ENCODE data around the gene ALPP. TPM values are rescaled to one million over a fixed set of nuclear protein-coding genes. Genes with fewer than 3 reads are reported as not detected.
A peak's percentile ranks its signal among the peaks of the same experiment; 100 is the strongest.
"Not testable (repeated sequence)": the region's sequence is repeated elsewhere in the genome, so short reads cannot be mapped to it uniquely, and the experiment has no call there.

The ALPP gene
- total RNA-seq, 1 experiment from 2014 or later, result 0.45 TPM

- Histone ChIP-seq H3K36me3 (0 out of 2 replicates have a peak, but pooled peaks cover 4% of the 10 kb centered on the region), H3K9me3 (replicated peaks) (no peaks in the 10 kb centered on the region), H3K27me3 (replicated peaks) (no peaks in the 10 kb centered on the region), H3K27ac (no peak overlapping the region), H3K4me3 (no peak overlapping the region), H3K4me1 (replicated peaks) (no peaks in the 10 kb centered on the region)
- DNase-seq (ENCODE audit: low read depth in 1 of 2, low spot score in 2 of 2), result peak in 1 of 2 experiments; percentile 33
Measured at GRCh38 chr2:232336981-232337720, 41.4 kb upstream of the ALPP start.

- not testable (repeated sequence) for H3K4me1 ChIP-seq (replicated peaks); H3K27ac ChIP-seq; H3K4me3 ChIP-seq; H3K27me3 ChIP-seq (replicated peaks); DNase-seq (ENCODE audit: low read depth in 1 of 2, low spot score in 2 of 2); H3K36me3 ChIP-seq; H3K9me3 ChIP-seq (replicated peaks)
Measured at GRCh38 chr2:232338094-232338758, 40.3 kb upstream of the ALPP start.

GRCh38 chr2:232338759-232339106 lies 39.8 kb upstream of the ALPP start:
- Histone ChIP-seq H3K4me1 (replicated peaks) (no peaks in the 10 kb centered on the region), H3K27ac (no peak overlapping the region), H3K27me3 (replicated peaks) (0 out of 2 replicates have a peak, but pooled peaks cover under 1% of the 10 kb centered on the region), H3K4me3 (no peak overlapping the region), H3K36me3 (0 out of 2 replicates have a peak, but pooled peaks cover 4% of the 10 kb centered on the region), H3K9me3 (replicated peaks) (no peaks in the 10 kb centered on the region)
- DNase-seq (ENCODE audit: low read depth in 1 of 2, low spot score in 2 of 2), result no peak

GRCh38 chr2:232339121-232340081 lies 39.1 kb upstream of the ALPP start:
- no peak for DNase-seq (ENCODE audit: low read depth in 1 of 2, low spot score in 2 of 2)
- no peak overlapping the region for H3K27ac ChIP-seq
- H3K9me3 ChIP-seq (replicated peaks), result no peaks in the 10 kb centered on the region
- peaks cover 7% of the 10 kb centered on the region; the same call in 1 of the 2 replicates for H3K27me3 ChIP-seq (replicated peaks)
- 0 out of 2 replicates have a peak, but pooled peaks cover 4% of the 10 kb centered on the region for H3K36me3 ChIP-seq
- H3K4me1 ChIP-seq (replicated peaks), result no peaks in the 10 kb centered on the region
- no peak overlapping the region for H3K4me3 ChIP-seq

GRCh38 chr2:232340171-232340935 lies 38.2 kb upstream of the ALPP start:
- Histone ChIP-seq H3K27ac (no peak overlapping the region), H3K4me3 (no peak overlapping the region), H3K36me3 (0 out of 2 replicates have a peak, but pooled peaks cover 4% of the 10 kb centered on the region), H3K9me3 (replicated peaks) (no peaks in the 10 kb centered on the region), H3K4me1 (replicated peaks) (no peaks in the 10 kb centered on the region), H3K27me3 (replicated peaks) (peaks cover 9% of the 10 kb centered on the region; the same call in 1 of the 2 replicates)
- DNase-seq (ENCODE audit: low read depth in 1 of 2, low spot score in 2 of 2), result no peak

GRCh38 chr2:232341061-232341738 lies 37.4 kb upstream of the ALPP start:
- no peak for DNase-seq (ENCODE audit: low read depth in 1 of 2, low spot score in 2 of 2)
- Histone ChIP-seq H3K36me3 (no peaks in the 10 kb centered on the region), H3K27me3 (replicated peaks) (peaks cover 9% of the 10 kb centered on the region; the same call in 1 of the 2 replicates), H3K4me1 (replicated peaks) (no peaks in the 10 kb centered on the region), H3K9me3 (replicated peaks) (no peaks in the 10 kb centered on the region), H3K27ac (no peak overlapping the region), H3K4me3 (no peak overlapping the region)

- H3K4me1 ChIP-seq (replicated peaks), result no peaks in the 10 kb centered on the region
- H3K27me3 ChIP-seq (replicated peaks), result peaks cover 9% of the 10 kb centered on the region; the same call in 1 of the 2 replicates
- H3K36me3 ChIP-seq, result no peaks in the 10 kb centered on the region
- H3K27ac ChIP-seq, result no peak overlapping the region
- H3K9me3 ChIP-seq (replicated peaks), result no peaks in the 10 kb centered on the region
- H3K4me3 ChIP-seq, result no peak overlapping the region
- no peak for DNase-seq (ENCODE audit: low read depth in 1 of 2, low spot score in 2 of 2)
Measured at GRCh38 chr2:232341739-232342126, 36.8 kb upstream of the ALPP start.

GRCh38 chr2:232342635-232343565 lies 35.7 kb upstream of the ALPP start:
- Histone ChIP-seq H3K4me1 (replicated peaks) (no peaks in the 10 kb centered on the region), H3K36me3 (no peaks in the 10 kb centered on the region), H3K9me3 (replicated peaks) (no peaks in the 10 kb centered on the region), H3K27me3 (replicated peaks) (peaks cover 11% of the 10 kb centered on the region; the same call in 1 of the 2 replicates), H3K4me3 (no peak overlapping the region), H3K27ac (no peak overlapping the region)
- DNase-seq (ENCODE audit: low read depth in 1 of 2, low spot score in 2 of 2), result no peak

- H3K27me3 ChIP-seq (replicated peaks), result peaks cover 17% of the 10 kb centered on the region; the same call in 1 of the 2 replicates
- H3K9me3 ChIP-seq (replicated peaks), result no peaks in the 10 kb centered on the region
- no peak overlapping the region for H3K27ac ChIP-seq
- H3K4me1 ChIP-seq (replicated peaks), result no peaks in the 10 kb centered on the region
- DNase-seq (ENCODE audit: low read depth in 1 of 2, low spot score in 2 of 2), result no peak
- no peaks in the 10 kb centered on the region for H3K36me3 ChIP-seq
- no peak overlapping the region for H3K4me3 ChIP-seq
Measured at GRCh38 chr2:232343821-232344220, 34.7 kb upstream of the ALPP start.

- H3K4me1 ChIP-seq (replicated peaks), result no peaks in the 10 kb centered on the region
- no peak overlapping the region for H3K27ac ChIP-seq
- no peak for DNase-seq (ENCODE audit: low read depth in 1 of 2, low spot score in 2 of 2)
- H3K9me3 ChIP-seq (replicated peaks), result no peaks in the 10 kb centered on the region
- H3K4me3 ChIP-seq, result no peak overlapping the region
- peaks cover 28% of the 10 kb centered on the region for H3K27me3 ChIP-seq (replicated peaks)
- no peaks in the 10 kb centered on the region for H3K36me3 ChIP-seq
Measured at GRCh38 chr2:232345251-232345650, 33.3 kb upstream of the ALPP start.

GRCh38 chr2:232347369-232347768 lies 31.2 kb upstream of the ALPP start:
- Histone ChIP-seq H3K4me3 (no peak overlapping the region), H3K9me3 (replicated peaks) (0 out of 2 replicates have a peak, but pooled peaks cover 4% of the 10 kb centered on the region), H3K27ac (no peak overlapping the region), H3K36me3 (no peaks in the 10 kb centered on the region), H3K4me1 (replicated peaks) (peaks cover 6% of the 10 kb centered on the region; the same call in 1 of the 2 replicates), H3K27me3 (replicated peaks) (peaks cover 50% of the 10 kb centered on the region)
- no peak for DNase-seq (ENCODE audit: low read depth in 1 of 2, low spot score in 2 of 2)

GRCh38 chr2:232348936-232349335 lies 29.6 kb upstream of the ALPP start:
- H3K4me3 ChIP-seq, result no peak overlapping the region
- no peak overlapping the region for H3K27ac ChIP-seq
- H3K9me3 ChIP-seq (replicated peaks), result 0 out of 2 replicates have a peak, but pooled peaks cover 4% of the 10 kb centered on the region
- H3K4me1 ChIP-seq (replicated peaks), result peaks cover 6% of the 10 kb centered on the region; the same call in 1 of the 2 replicates
- no peaks in the 10 kb centered on the region for H3K36me3 ChIP-seq
- H3K27me3 ChIP-seq (replicated peaks), result peaks cover 62% of the 10 kb centered on the region
- no peak for DNase-seq (ENCODE audit: low read depth in 1 of 2, low spot score in 2 of 2)
